Measurements from ENCODE around the gene MMP15.
"Not testable (repeated sequence)": the region's sequence is repeated elsewhere in the genome, so short reads cannot be mapped to it uniquely, and the experiment has no call there.

MMP15 gene

GRCh38 chr16:57998992-57999365 is 26.6 kb upstream of the MMP15 start:
- H3K9ac ChIP-seq (ENCODE audit: low read length) = no peak overlapping the region
- peaks cover 3% of the 10 kb centered on the region for H3K36me3 ChIP-seq (ENCODE audit: control insufficient read depth, insufficient read depth, low read length)
- no peak overlapping the region for H3K27ac ChIP-seq (ENCODE audit: low read depth, low read length)
- peak overlapping the region; percentile 75 for H3K4me3 ChIP-seq (ENCODE audit: low read length)
- no peaks in the 10 kb centered on the region for H3K27me3 ChIP-seq (ENCODE audit: control insufficient read depth, insufficient read depth, low read length)
- peaks cover 11% of the 10 kb centered on the region for H3K4me1 ChIP-seq (ENCODE audit: control insufficient read depth, insufficient read depth, low read length)

DNA sequence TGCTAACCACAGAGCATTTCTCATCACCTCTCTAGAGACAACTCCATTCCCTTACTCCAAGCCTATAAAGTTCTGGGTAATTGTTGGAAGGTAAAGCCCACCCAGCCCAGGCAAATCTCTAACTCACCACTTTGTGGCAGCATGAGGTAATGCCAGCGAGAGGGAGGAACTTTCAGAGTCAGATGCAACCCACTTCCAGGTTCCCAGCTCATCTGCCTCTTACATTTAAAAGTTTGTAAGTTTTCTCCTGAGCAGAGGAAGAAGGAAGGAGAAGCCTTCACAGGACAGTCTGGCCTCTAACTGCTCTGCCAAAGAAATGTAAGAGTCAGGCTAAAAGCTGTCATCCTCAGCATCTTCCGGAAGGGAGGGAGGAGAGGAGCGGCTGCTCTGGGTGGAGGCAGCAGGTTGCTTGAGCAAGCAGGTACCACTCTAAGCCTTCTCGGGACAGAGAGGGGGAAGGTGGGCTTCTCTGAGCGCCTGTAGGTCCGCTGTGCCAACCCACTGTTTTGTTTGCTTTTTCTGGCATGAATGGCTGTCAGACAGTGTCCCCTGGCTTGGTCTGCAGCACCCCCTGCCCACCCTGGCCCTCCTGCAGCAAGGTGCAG is 26.1 kb upstream of the MMP15 start:
- H3K36me3 ChIP-seq (ENCODE audit: control insufficient read depth, insufficient read depth, low read length) = peaks cover 3% of the 10 kb centered on the region
- H3K4me3 ChIP-seq (ENCODE audit: low read length) = peak overlapping the region; percentile 75
- H3K9ac ChIP-seq (ENCODE audit: low read length) = peak overlapping the region; percentile 19
- peaks cover 11% of the 10 kb centered on the region for H3K4me1 ChIP-seq (ENCODE audit: control insufficient read depth, insufficient read depth, low read length)
- peak overlapping the region; percentile 75 for H3K27ac ChIP-seq (ENCODE audit: low read depth, low read length)
- H3K27me3 ChIP-seq (ENCODE audit: control insufficient read depth, insufficient read depth, low read length) = no peaks in the 10 kb centered on the region

DNA sequence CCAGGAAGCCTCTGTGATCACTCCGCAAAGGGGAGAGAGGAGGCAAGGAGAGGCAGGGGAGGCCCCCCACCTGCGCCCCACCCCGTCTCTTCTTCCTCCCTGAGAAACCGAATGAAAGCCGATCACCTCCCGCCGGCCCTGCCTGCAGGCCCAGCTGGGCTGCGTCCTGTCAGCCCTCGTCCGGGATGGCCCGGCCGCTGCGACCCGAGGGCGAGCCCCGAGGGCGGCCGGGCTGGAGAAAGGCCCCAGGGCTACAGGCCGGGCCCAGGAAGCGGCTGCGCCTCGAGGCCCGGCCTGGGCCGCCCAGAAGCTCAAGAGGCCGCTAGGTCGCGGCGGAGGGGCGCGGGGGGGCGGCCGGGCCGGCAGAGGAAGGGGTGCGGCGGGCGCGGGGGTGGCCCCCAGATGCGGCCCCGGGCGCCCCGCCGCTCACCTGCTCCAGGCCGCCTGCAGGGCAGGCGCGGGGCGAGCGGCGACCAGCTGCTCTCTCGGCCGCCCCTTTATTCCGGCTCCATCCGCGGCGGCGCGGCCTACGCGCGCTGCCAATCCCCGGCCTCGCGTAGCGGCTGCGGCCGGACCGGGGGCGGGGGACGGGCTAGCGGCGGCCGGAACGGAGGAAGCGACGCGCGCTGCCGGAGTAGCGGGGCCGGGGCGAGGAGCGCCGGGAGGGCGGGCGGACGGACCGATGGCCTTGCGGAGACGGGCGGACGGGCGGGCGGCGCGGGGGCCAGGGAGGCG is 25.4 kb upstream of the MMP15 start, which contains the start of gene ZNF319:
Gene ZNF319 (minus strand): TSS at position 702 of the 735 bp plus-strand sequence. CDS start 2,407 bp downstream, outside the sequence.
- peaks cover 11% of the 10 kb centered on the region for H3K4me1 ChIP-seq (ENCODE audit: control insufficient read depth, insufficient read depth, low read length)

DNA sequence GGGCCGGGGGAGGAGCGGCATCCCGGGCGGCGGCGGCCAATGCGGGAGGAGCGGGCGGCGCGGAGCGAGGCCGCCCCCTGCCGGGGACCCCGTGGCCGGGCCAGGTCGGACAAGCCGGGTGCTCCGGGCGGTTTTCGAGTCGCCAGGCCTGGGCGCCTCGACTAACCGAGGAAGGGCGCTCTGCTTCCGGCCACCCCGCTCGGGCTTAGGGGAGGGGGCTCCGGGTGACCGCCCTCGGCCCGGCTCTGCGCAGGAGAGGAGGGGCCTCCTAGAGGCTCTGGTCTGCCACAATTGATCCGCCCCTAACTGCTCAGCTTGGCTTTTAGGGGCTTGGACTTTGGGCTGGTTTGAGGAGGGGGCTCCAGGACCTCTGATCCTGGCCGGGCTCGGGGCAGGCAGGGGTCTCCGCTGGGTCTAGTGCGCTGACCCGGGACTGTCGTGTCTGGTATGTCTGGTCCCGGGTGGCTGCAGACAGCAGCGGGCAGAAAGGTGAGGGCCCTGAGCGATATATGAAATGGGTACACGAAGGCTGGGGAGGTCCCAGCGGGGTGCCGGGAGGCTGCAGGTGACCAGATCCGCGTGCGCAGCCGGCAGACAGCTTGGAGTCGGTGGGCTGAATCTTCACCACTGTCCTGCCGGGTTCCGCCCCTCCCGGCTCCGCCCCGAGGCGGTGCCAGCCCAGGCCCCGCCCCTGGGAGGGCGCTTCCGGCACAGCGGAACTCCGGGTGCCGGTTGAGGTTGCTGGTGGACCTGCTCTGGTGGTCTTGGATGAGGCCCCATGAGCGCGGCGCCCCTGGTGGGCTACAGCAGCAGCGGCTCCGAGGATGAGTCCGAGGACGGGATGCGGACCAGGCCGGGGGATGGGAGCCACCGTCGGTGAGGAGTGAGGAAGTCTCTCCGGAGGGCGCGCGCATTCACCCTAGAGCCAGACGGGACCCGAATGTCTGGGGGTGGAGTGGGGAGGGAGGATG is 24.6 kb upstream of the MMP15 start, which contains the start of gene USB1:
Gene USB1 (plus strand): TSS at position 702 of the 971 bp plus-strand sequence. CDS start 77 bp downstream, at position 779.
- no peaks in the 10 kb centered on the region for H3K27me3 ChIP-seq (ENCODE audit: control insufficient read depth, insufficient read depth, low read length)
- H3K27ac ChIP-seq (ENCODE audit: low read depth, low read length) = peak within 1 kb of the TSS; percentile 91
- H3K36me3 ChIP-seq (ENCODE audit: control insufficient read depth, insufficient read depth, low read length) = peaks cover 3% of the 10 kb centered on the region
- peaks cover 11% of the 10 kb centered on the region for H3K4me1 ChIP-seq (ENCODE audit: control insufficient read depth, insufficient read depth, low read length)
- peak within 1 kb of the TSS; percentile 42 for H3K9ac ChIP-seq (ENCODE audit: low read length)
- peak within 1 kb of the TSS; percentile 96 for H3K4me3 ChIP-seq (ENCODE audit: low read length)

More for the DNA sequence above, 25.4 kb upstream of the MMP15 start, which contains the start of gene ZNF319:
- peak within 1 kb of the TSS; percentile 42 for H3K9ac ChIP-seq (ENCODE audit: low read length)
- H3K4me3 ChIP-seq (ENCODE audit: low read length) = peak within 1 kb of the TSS; percentile 96
- peaks cover 3% of the 10 kb centered on the region for H3K36me3 ChIP-seq (ENCODE audit: control insufficient read depth, insufficient read depth, low read length)
- peak within 1 kb of the TSS; percentile 91 for H3K27ac ChIP-seq (ENCODE audit: low read depth, low read length)
- H3K27me3 ChIP-seq (ENCODE audit: control insufficient read depth, insufficient read depth, low read length) = no peaks in the 10 kb centered on the region

GRCh38 chr16:58001781-58002415 is 23.7 kb upstream of the MMP15 start:
- H3K4me1 ChIP-seq (ENCODE audit: control insufficient read depth, insufficient read depth, low read length) = peaks cover 11% of the 10 kb centered on the region
- H3K36me3 ChIP-seq (ENCODE audit: control insufficient read depth, insufficient read depth, low read length) = peaks cover 3% of the 10 kb centered on the region
- H3K4me3 ChIP-seq (ENCODE audit: low read length) = peak overlapping the region; percentile 96
- peak overlapping the region; percentile 91 for H3K27ac ChIP-seq (ENCODE audit: low read depth, low read length)
- H3K9ac ChIP-seq (ENCODE audit: low read length) = no peak overlapping the region
- H3K27me3 ChIP-seq (ENCODE audit: control insufficient read depth, insufficient read depth, low read length) = no peaks in the 10 kb centered on the region

DNA sequence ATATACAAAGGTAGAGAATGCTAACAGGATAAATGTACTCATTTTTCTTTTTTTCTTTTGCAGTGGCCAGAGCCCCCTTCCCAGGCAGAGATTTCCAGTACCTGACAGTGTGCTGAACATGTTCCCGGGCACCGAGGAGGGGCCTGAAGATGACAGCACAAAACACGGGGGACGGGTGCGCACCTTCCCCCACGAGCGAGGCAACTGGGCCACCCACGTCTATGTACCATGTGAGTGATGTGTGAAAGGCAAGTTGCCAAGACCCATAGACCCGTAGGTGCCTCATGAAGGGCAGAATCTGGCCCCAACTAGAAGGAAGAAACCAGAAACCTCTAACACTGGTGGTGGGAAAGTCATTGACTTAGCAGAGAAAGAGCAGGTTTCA is 23.1 kb upstream of the MMP15 start:
- H3K27ac ChIP-seq (ENCODE audit: low read depth, low read length) = no peak overlapping the region
- H3K4me3 ChIP-seq (ENCODE audit: low read length) = no peak overlapping the region
- no peak overlapping the region for H3K9ac ChIP-seq (ENCODE audit: low read length)
- H3K36me3 ChIP-seq (ENCODE audit: control insufficient read depth, insufficient read depth, low read length) = peaks cover under 1% of the 10 kb centered on the region
- no peaks in the 10 kb centered on the region for H3K27me3 ChIP-seq (ENCODE audit: control insufficient read depth, insufficient read depth, low read length)
- peaks cover 11% of the 10 kb centered on the region for H3K4me1 ChIP-seq (ENCODE audit: control insufficient read depth, insufficient read depth, low read length)

- Histone ChIP-seq H3K36me3 (ENCODE audit: control insufficient read depth, insufficient read depth, low read length) (no peaks in the 10 kb centered on the region), H3K4me1 (ENCODE audit: control insufficient read depth, insufficient read depth, low read length) (peaks cover 11% of the 10 kb centered on the region), H3K4me3 (ENCODE audit: low read length) (no peak overlapping the region)
Observed at GRCh38 chr16:58002936-58003335, 22.6 kb upstream of the MMP15 start.

DNA sequence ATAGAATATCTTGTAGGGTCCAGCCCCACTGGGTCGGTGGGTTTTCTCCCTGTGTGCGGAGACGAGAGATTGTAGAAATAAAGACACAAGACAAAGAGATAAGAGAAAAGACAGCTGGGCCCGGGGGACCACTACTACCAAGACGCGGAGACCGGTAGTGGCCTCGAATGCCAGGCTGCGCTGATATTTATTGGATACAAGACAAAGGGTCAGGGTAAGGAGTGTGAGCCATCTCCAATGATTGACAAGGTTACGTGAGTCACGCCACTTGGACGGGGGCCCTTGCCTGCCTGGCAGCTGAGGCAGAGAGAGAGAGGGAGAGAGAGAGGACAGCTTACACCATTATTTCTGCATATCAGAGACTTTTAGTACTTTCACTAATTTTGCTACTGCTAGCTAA is 20.8 kb upstream of the MMP15 start:
- H3K4me3 ChIP-seq (ENCODE audit: low read length); H3K36me3 ChIP-seq (ENCODE audit: control insufficient read depth, insufficient read depth, low read length); H3K27ac ChIP-seq (ENCODE audit: low read depth, low read length); H3K27me3 ChIP-seq (ENCODE audit: control insufficient read depth, insufficient read depth, low read length); H3K9ac ChIP-seq (ENCODE audit: low read length); H3K4me1 ChIP-seq (ENCODE audit: control insufficient read depth, insufficient read depth, low read length): not testable (repeated sequence)

More at GRCh38 chr16:58002936-58003335, 22.6 kb upstream of the MMP15 start:
- Histone ChIP-seq H3K27ac (ENCODE audit: low read depth, low read length) (no peak overlapping the region), H3K27me3 (ENCODE audit: control insufficient read depth, insufficient read depth, low read length) (no peaks in the 10 kb centered on the region), H3K9ac (ENCODE audit: low read length) (no peak overlapping the region)

- Histone ChIP-seq H3K4me1 (ENCODE audit: control insufficient read depth, insufficient read depth, low read length) (no peaks in the 10 kb centered on the region), H3K9ac (ENCODE audit: low read length) (no peak overlapping the region), H3K36me3 (ENCODE audit: control insufficient read depth, insufficient read depth, low read length) (peaks cover 13% of the 10 kb centered on the region), H3K27ac (ENCODE audit: low read depth, low read length) (no peak overlapping the region), H3K4me3 (ENCODE audit: low read length) (no peak overlapping the region), H3K27me3 (ENCODE audit: control insufficient read depth, insufficient read depth, low read length) (no peaks in the 10 kb centered on the region)
Observed at GRCh38 chr16:58009856-58010416, 15.6 kb upstream of the MMP15 start.

- Histone ChIP-seq H3K36me3 (ENCODE audit: control insufficient read depth, insufficient read depth, low read length) (peaks cover 13% of the 10 kb centered on the region), H3K4me1 (ENCODE audit: control insufficient read depth, insufficient read depth, low read length) (no peaks in the 10 kb centered on the region), H3K9ac (ENCODE audit: low read length) (no peak overlapping the region), H3K4me3 (ENCODE audit: low read length) (no peak overlapping the region), H3K27me3 (ENCODE audit: control insufficient read depth, insufficient read depth, low read length) (no peaks in the 10 kb centered on the region), H3K27ac (ENCODE audit: low read depth, low read length) (no peak overlapping the region)
Observed at GRCh38 chr16:58010886-58011285, 14.7 kb upstream of the MMP15 start.

DNA sequence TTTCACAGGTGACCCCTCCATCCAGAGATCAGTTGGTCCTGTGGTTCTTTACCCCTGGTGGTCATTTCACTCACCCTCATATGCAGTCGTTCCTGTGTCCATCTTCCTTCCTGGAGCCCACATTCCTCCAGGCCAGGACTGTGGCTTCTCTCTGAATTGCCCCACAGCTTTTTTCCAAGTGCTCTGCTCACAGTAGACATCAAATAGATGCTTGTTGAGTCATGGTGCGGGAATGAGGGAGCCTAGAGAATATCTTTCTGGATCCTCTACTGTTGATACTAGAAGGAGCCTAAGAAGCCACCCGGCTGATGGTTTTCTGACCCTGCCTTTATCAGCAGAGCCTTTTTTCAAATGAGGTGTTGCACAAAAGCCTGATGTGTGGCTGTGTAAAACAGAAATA is 13.9 kb upstream of the MMP15 start:
- Histone ChIP-seq H3K4me1 (ENCODE audit: control insufficient read depth, insufficient read depth, low read length) (no peaks in the 10 kb centered on the region), H3K36me3 (ENCODE audit: control insufficient read depth, insufficient read depth, low read length) (peaks cover 13% of the 10 kb centered on the region), H3K27ac (ENCODE audit: low read depth, low read length) (no peak overlapping the region), H3K9ac (ENCODE audit: low read length) (no peak overlapping the region), H3K27me3 (ENCODE audit: control insufficient read depth, insufficient read depth, low read length) (no peaks in the 10 kb centered on the region), H3K4me3 (ENCODE audit: low read length) (no peak overlapping the region)
